D721Med (cell line): ENCODE results near the gene ADAM10.

Experiments used
- DNase-seq: peaks from one replicate; pipeline ENCODE4 v3.0.0; 2011; ENCODE audit warnings: low spot score; ENCODE audit not compliant: insufficient read length
- FAIRE-seq: peaks from 2 replicates; lab custom pipeline; 2011; peaks lifted over from hg19 to GRCh38; lab: Jason Lieb, UNC
- CTCF ChIP-seq: IDR thresholded peaks from 2 replicates; pipeline ENCODE4 v1.5.1; 2012; ENCODE audit warnings: mild to moderate bottlenecking, control low read depth; ENCODE audit not compliant: insufficient read depth; ENCODE audit errors: missing control alignments

Gene ADAM10

DNA sequence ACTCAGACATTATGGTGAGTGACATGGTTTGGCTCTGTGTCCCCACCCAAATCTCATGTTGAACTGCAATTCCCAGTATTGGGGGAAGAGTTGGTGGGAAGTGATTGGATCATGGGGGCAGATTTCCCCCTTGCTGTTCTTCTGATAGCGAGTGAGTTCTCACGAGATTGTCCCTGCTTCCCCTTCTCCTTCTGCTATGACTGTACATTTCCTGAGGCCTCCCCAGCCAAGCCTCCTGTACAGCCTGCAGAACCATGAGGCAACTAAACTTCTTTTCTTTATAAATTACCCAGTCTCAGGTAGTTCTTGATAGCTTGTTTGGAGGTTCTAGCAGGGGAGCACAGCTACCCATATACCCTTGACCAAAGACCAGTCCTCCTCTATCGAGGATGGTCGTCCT, 45.9 kb downstream of the ADAM10 start:
- FAIRE-seq: no peak
- no peak for TF ChIP-seq CTCF
- no peak for DNase-seq

GRCh38 chr15:58702233-58702632, 47.3 kb downstream of the ADAM10 start:
- no peak for TF ChIP-seq CTCF
- FAIRE-seq (no peak), DNase-seq (no peak)

- no peak for FAIRE-seq
- no peak for TF ChIP-seq CTCF
- DNase-seq: no peak
These were observed 48.1 kb downstream of the ADAM10 start for GRCh38 chr15:58701376-58701775.

- FAIRE-seq: no peak
- no peak for DNase-seq
- no peak for TF ChIP-seq CTCF
These were observed 49.7 kb downstream of the ADAM10 start for GRCh38 chr15:58699769-58700168.

GRCh38 chr15:58698887-58699641, 50.4 kb downstream of the ADAM10 start:
- no peak for TF ChIP-seq CTCF
- no peak for DNase-seq
- no peak for FAIRE-seq

- TF ChIP-seq CTCF: no peak
- DNase-seq: no peak
- no peak for FAIRE-seq
These were observed 52.3 kb downstream of the ADAM10 start for GRCh38 chr15:58697220-58697619.

DNA sequence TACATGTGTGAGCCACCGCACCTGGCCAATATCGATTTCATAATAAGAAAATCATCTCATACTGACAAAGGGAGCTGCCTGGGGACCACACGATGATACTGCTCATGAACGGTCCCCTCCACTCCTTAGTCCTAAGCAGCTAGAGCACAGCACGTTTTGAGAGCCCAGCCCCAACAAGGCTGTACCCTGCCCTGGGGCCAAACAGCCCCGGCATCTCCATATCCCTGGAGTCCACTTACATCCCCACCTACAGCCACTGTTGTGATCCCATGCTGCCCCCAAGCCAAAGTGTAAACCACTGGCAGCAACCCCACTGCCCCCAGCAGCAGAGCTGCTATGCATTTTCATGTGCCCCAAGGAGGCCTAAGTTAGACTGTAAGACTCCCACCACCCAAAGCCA, 52.8 kb downstream of the ADAM10 start:
- TF ChIP-seq CTCF: no peak
- DNase-seq (no peak), FAIRE-seq (no peak)
